B cell (primary cell): ENCODE results near the gene GRAMD2B. TPM values are rescaled to one million over a fixed set of nuclear protein-coding genes. Genes with fewer than 3 reads are reported as not detected.

Experiments
- ATAC-seq: fragments of 200-7000 bp; cut with Tn5 transposase; one replicate; pipeline ENCODE4 v1.10.0; 2021; ENCODE audit warnings: low read depth, mild to moderate bottlenecking, moderate number of reproducible peaks, moderate library complexity
- CTCF ChIA-PET: fragments of 350-600 bp; sonication (Branson Sonifier 250); formaldehyde crosslinking; loops from one replicate; lab custom pipeline; 2021; ENCODE audit warnings: antibody characterized with exemption, inconsistent platforms; lab: Charles Lee
- POLR2A ChIA-PET: fragments of 350-600 bp; sonication (Branson Sonifier 250); formaldehyde crosslinking; loops from one replicate; lab custom pipeline; 2021; ENCODE audit warnings: antibody characterized with exemption; lab: Charles Lee
- DNase-seq: peaks from one replicate; pipeline ENCODE4 v3.0.0; 2013
- H2AFZ ChIP-seq: 2 replicates; pipeline ENCODE4 v1.6.1; 2012; ENCODE audit warnings: mild to moderate bottlenecking, low read depth, low read length; ENCODE audit not compliant: insufficient read depth, poor library complexity, severe bottlenecking
- H3K27ac ChIP-seq, 2 donors: 1 replicate in 1 of 2; 2 replicates in 1 of 2; pipeline ENCODE4 v1.5.1; 2012 to 2013; ENCODE audit warnings: low read length in 2 of 2, mild to moderate bottlenecking in 2 of 2, moderate library complexity in 1 of 2
- H3K27me3 ChIP-seq, 4 experiments: fragments of 200-600 bp in 1 of 4; sonication (generic) in 1 of 4; replicated peaks in 1 of 4; 1 replicate in 2 of 4; 2 replicates in 2 of 4; pipeline versions ENCODE4 v1.6.1 to v1.7.0; 2013 to 2016; ENCODE audit warnings: low read length in 3 of 4, mild to moderate bottlenecking in 2 of 4, mixed read lengths in 1 of 4, moderate library complexity in 1 of 4; ENCODE audit not compliant: insufficient read depth in 4 of 4, control insufficient read depth in 3 of 4; ENCODE audit errors: control extremely low read depth in 1 of 4
- H3K36me3 ChIP-seq, 2 experiments: replicated peaks in 1 of 2; 1 replicate in 1 of 2; 2 replicates in 1 of 2; pipeline versions ENCODE4 v1.6.1 to v1.7.1; 2013; ENCODE audit warnings: low read length in 1 of 2; ENCODE audit not compliant: insufficient read depth in 2 of 2, control insufficient read depth in 1 of 2; ENCODE audit errors: control extremely low read depth in 1 of 2, extremely low read depth in 1 of 2
- H3K4me1 ChIP-seq, 2 donors: fragments of 200-600 bp in 1 of 2; sonication (generic) in 1 of 2; 1 replicate in 1 of 2; 2 replicates in 1 of 2; pipeline versions ENCODE4 v1.5.1 to v1.6.1; 2013 to 2017; ENCODE audit warnings: low read length in 2 of 2; ENCODE audit not compliant: control insufficient read depth in 2 of 2, insufficient read depth in 2 of 2
- H3K4me2 ChIP-seq: replicated peaks from 2 replicates; pipeline ENCODE3; 2012; ENCODE audit warnings: mild to moderate bottlenecking, low read depth, low read length; ENCODE audit not compliant: poor library complexity, severe bottlenecking
- H3K4me3 ChIP-seq, 5 experiments: fragments of 200-600 bp in 1 of 5; sonication (generic) in 1 of 5; 1 replicate in 3 of 5; 2 replicates in 2 of 5; pipeline versions ENCODE4 v1.5.1 to v1.7.0; 2011 to 2016; ENCODE audit warnings: low read length in 4 of 5, mild to moderate bottlenecking in 4 of 5, low read depth in 2 of 5, control low read depth in 1 of 5, moderate library complexity in 1 of 5; ENCODE audit not compliant: insufficient read depth in 1 of 5; ENCODE audit errors: control extremely low read depth in 1 of 5, extremely low read depth in 1 of 5
- H3K79me2 ChIP-seq: fragments of 200-600 bp; sonication (generic); one replicate; pipeline ENCODE4 v1.6.0; 2016; ENCODE audit warnings: low read length; ENCODE audit not compliant: control insufficient read depth, insufficient read depth
- H3K9ac ChIP-seq: fragments of 200-600 bp; sonication (generic); 2 replicates; pipeline ENCODE4 v1.6.1; 2017; ENCODE audit warnings: mild to moderate bottlenecking, low read length, moderate library complexity
- H3K9me3 ChIP-seq, 3 donors: one replicate each; pipeline versions ENCODE4 v1.6.1 to v1.7.1; 2013; ENCODE audit warnings: low read length in 2 of 3; ENCODE audit not compliant: control insufficient read depth in 2 of 3, insufficient read depth in 1 of 3; ENCODE audit errors: control extremely low read depth in 1 of 3
- H4K20me1 ChIP-seq: 2 replicates; pipeline ENCODE4 v1.6.0; 2012; ENCODE audit warnings: mild to moderate bottlenecking, low read length; ENCODE audit not compliant: insufficient read depth, control insufficient read depth, poor library complexity, severe bottlenecking
- H3K27ac Mint-ChIP-seq: one replicate; pipeline ENCODE4 v1.8.0; 2021; ENCODE audit warnings: mixed read lengths
- H3K27me3 Mint-ChIP-seq: one replicate; pipeline ENCODE4 v1.8.0; 2021; ENCODE audit warnings: mixed read lengths
- H3K4me1 Mint-ChIP-seq: one replicate; pipeline ENCODE4 v1.8.0; 2021; ENCODE audit warnings: mixed read lengths
- H3K4me3 Mint-ChIP-seq: one replicate; pipeline ENCODE4 v1.8.0; 2021; ENCODE audit warnings: mixed read lengths
- H3K9me3 Mint-ChIP-seq: one replicate; pipeline ENCODE4 v1.8.0; 2022; ENCODE audit warnings: mixed read lengths; ENCODE audit not compliant: insufficient read depth
- EZH2 ChIP-seq: IDR thresholded peaks from 2 replicates; pipeline ENCODE4 v1.6.1; 2012; ENCODE audit warnings: borderline replicate concordance, low read depth, mild to moderate bottlenecking, moderate library complexity, low read length; ENCODE audit not compliant: insufficient read depth, poor library complexity, severe bottlenecking
- WGBS: methylation state at CpG from one replicate; pipeline ENCODE4 v1.1.5; 2013; ENCODE audit warnings: missing lambda C conversion rate; ENCODE audit not compliant: insufficient coverage; 5-methylcytosine and 5-hydroxymethylcytosine counted together
- intact Hi-C: fragments of 100-400 bp; cut with micrococcal nuclease; formaldehyde crosslinking; loops from one replicate; pipeline ENCODE4 v1.10.0; 2022
- polyA plus RNA-seq: library from polyadenylated mRNA; depleted of rRNA; stranded (reverse); fragments of >200 nt; gene quantifications from 2 replicates; pipeline ENCODE4 v1.2.3, GENCODE V29; 2012
- total RNA-seq, 2 donors: library from RNA; stranded (reverse); fragments of 120-200 nt in 1 of 2; gene quantifications; 1 replicate in 1 of 2; 2 replicates in 1 of 2; pipeline versions ENCODE4 v1.2.3 to v1.2.4, GENCODE V29; 2013 to 2022
- TF ChIP-seq, protein P1 (sequence below): fragments of 200-600 bp; IDR thresholded peaks from one replicate; pipeline ENCODE4 v1.8.0; 2022; ENCODE audit warnings: antibody characterized with exemption, mild to moderate bottlenecking

Gene GRAMD2B
- total and polyA plus RNA-seq, 2 donors (not counting 1 experiment from before 2014, with no cell fraction given): 0.86 to 3.6 TPM

DNA sequence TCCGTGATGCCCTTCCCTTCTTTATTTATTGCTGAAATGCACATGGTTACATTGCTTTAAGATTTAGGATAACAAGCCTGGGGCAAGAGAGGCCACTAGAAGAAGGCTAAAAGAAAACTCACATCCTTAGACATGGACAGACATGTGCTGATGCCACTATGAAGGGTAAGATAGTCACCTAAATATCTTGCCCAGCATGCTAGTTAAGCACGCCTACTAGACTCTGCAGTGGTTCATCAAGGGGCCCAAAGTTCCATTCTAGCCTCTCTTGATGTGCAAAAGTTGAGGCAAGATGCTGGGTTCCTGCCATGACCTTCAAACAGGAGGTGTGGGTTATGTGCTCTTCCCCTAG lies 49.3 kb downstream of the GRAMD2B start:
- POLR2A ChIA-PET: no interaction called here
- Histone ChIP-seq H2AFZ (no peak overlapping the region), H4K20me1 (no peaks in the 10 kb centered on the region), H3K27me3 (no peaks in the 10 kb centered on the region), H3K9me3 (no peaks in the 10 kb centered on the region), H3K27ac (no peak overlapping the region), H3K79me2 (no peaks in the 10 kb centered on the region), H3K4me3 (no peak overlapping the region), H3K36me3 (peaks cover 0 to 3% of the 10 kb centered on the region in 2 experiments), H3K9ac (no peak overlapping the region), H3K4me2 (no peak overlapping the region), H3K4me1 (no peaks in the 10 kb centered on the region)
- no peak for ATAC-seq
- no peaks in the 10 kb centered on the region for H3K9me3 Mint-ChIP-seq
- no peaks in the 10 kb centered on the region for H3K27me3 Mint-ChIP-seq
- TF ChIP-seq EZH2: no peak
- TF ChIP-seq, protein P1, sequence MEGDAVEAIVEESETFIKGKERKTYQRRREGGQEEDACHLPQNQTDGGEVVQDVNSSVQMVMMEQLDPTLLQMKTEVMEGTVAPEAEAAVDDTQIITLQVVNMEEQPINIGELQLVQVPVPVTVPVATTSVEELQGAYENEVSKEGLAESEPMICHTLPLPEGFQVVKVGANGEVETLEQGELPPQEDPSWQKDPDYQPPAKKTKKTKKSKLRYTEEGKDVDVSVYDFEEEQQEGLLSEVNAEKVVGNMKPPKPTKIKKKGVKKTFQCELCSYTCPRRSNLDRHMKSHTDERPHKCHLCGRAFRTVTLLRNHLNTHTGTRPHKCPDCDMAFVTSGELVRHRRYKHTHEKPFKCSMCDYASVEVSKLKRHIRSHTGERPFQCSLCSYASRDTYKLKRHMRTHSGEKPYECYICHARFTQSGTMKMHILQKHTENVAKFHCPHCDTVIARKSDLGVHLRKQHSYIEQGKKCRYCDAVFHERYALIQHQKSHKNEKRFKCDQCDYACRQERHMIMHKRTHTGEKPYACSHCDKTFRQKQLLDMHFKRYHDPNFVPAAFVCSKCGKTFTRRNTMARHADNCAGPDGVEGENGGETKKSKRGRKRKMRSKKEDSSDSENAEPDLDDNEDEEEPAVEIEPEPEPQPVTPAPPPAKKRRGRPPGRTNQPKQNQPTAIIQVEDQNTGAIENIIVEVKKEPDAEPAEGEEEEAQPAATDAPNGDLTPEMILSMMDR: no peak
- intact Hi-C loops: no loop called here
- no peaks in the 10 kb centered on the region for H3K4me1 Mint-ChIP-seq
- CTCF ChIA-PET: no interaction called here
- no peak for DNase-seq
- WGBS: 100% methylated on average over 1 of the region's 2 CpGs
- H3K27ac Mint-ChIP-seq: no peak overlapping the region
- H3K4me3 Mint-ChIP-seq: no peak overlapping the region

DNA sequence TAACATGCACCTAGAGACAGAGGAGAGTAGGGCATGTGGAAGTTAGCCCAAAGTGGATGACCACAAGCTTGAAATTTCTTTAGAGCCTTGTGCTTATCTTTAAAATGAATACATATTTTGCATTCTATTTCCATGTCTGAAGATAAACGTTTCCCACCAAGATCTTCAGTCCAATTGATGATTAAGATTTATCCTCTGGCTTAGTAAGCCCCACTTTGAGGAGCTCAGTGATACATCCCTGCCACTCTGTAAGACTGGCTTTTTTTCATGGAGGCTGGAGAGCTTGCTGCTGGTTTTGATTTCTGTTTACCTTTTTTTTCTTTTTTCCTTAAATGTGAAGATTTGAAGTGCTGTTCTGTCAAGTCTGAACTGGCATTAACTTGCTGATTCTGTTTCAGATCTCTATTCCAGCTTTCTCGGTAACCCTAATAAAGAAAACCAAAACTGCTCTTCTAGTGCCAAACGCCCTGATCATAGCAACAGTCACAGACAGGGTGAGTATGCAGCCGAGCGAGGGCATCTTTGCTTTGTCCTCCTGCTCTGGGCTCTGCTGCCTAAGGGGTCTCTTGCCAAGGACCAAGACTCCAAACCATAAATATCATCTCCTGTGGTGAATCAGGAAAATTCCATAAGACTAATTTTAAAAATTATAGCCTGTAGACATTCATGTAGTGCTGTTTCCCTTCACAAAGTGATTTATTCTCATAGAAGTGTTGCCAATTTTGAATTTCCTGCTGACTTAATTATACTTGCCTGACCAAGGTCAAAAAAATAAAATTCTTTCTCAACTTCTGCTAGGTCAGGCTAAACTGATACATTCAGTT lies 54.3 kb downstream of the GRAMD2B start:
- 93% methylated on average over 4 of the region's 5 CpGs for WGBS
- H3K27me3 Mint-ChIP-seq: no peaks in the 10 kb centered on the region
- Histone ChIP-seq H2AFZ (no peak overlapping the region), H3K79me2 (no peaks in the 10 kb centered on the region), H4K20me1 (no peaks in the 10 kb centered on the region), H3K4me3 (no peak overlapping the region), H3K4me1 (no peaks in the 10 kb centered on the region), H3K27ac (no peak overlapping the region), H3K9ac (no peak overlapping the region), H3K9me3 (no peaks in the 10 kb centered on the region), H3K4me2 (no peak overlapping the region), H3K27me3 (no peaks in the 10 kb centered on the region), H3K36me3 (peaks cover 0 to 2% of the 10 kb centered on the region in 2 experiments)
- ATAC-seq: no peak
- H3K4me1 Mint-ChIP-seq: no peaks in the 10 kb centered on the region
- H3K4me3 Mint-ChIP-seq: no peak overlapping the region
- ChIA-PET POLR2A (no interaction called here), CTCF (no interaction called here)
- no peak overlapping the region for H3K27ac Mint-ChIP-seq
- intact Hi-C loops: no loop called here
- no peaks in the 10 kb centered on the region for H3K9me3 Mint-ChIP-seq
- no peak for DNase-seq
- no peak for TF ChIP-seq EZH2
- TF ChIP-seq, protein P1: no peak
